OCI-M2 (cell line): ENCODE data around the gene ANKRD62.

Experiments
- DNase-seq: peaks from one replicate; lab custom pipeline; 2025; ENCODE audit not compliant: unreplicated experiment; lab: John Stamatoyannopoulos, UW

ANKRD62 gene

GRCh38 chr18:12093520-12094257 is at the start of gene ANKRD62:
ANKRD62 (plus strand) TSS chr18:12093843; CDS start chr18:12094018, 175 bp downstream.
- no peak for DNase-seq

- no peak for DNase-seq
Measured at GRCh38 chr18:12044591-12044990, 49.1 kb upstream of the ANKRD62 start.

- DNase-seq: no peak
Measured at GRCh38 chr18:12046046-12046750, 47.4 kb upstream of the ANKRD62 start.

GRCh38 chr18:12046751-12047335 is 46.8 kb upstream of the ANKRD62 start:
- DNase-seq: no peak

- DNase-seq: no peak
Measured at GRCh38 chr18:12048010-12048826, 45.4 kb upstream of the ANKRD62 start.

- DNase-seq: no peak
Measured at GRCh38 chr18:12048827-12049175, 44.8 kb upstream of the ANKRD62 start.

GRCh38 chr18:12049978-12050811 is 43.4 kb upstream of the ANKRD62 start:
- no peak for DNase-seq

- no peak for DNase-seq
Measured at GRCh38 chr18:12052866-12053265, 40.8 kb upstream of the ANKRD62 start.

GRCh38 chr18:12053289-12053688 is 40.4 kb upstream of the ANKRD62 start:
- DNase-seq: no peak

- DNase-seq: no peak
Measured at GRCh38 chr18:12056034-12056883, 37.4 kb upstream of the ANKRD62 start.

- no peak for DNase-seq
Measured at GRCh38 chr18:12056884-12057402, 36.7 kb upstream of the ANKRD62 start.

- no peak for DNase-seq
Measured at GRCh38 chr18:12057419-12058039, 36.1 kb upstream of the ANKRD62 start.

- DNase-seq: no peak
Measured at GRCh38 chr18:12059334-12060181, 34.1 kb upstream of the ANKRD62 start.

- DNase-seq: no peak
Measured at GRCh38 chr18:12060182-12060870, 33.3 kb upstream of the ANKRD62 start.

- DNase-seq: no peak
Measured at GRCh38 chr18:12061685-12062084, 32.0 kb upstream of the ANKRD62 start.

GRCh38 chr18:12062974-12063373 is 30.7 kb upstream of the ANKRD62 start:
- no peak for DNase-seq

- no peak for DNase-seq
Measured at GRCh38 chr18:12064086-12064763, 29.4 kb upstream of the ANKRD62 start.
